DOHH2 (cell line): ENCODE data around the gene EXOSC9.

Experiments
- H3F3A ChIP-seq: fragments of 200-600 bp; sonication (generic), shearing (Covaris generic); 2 replicates; pipeline ENCODE4 v1.6.0; 2016; ENCODE audit warnings: antibody characterized with exemption, mild to moderate bottlenecking; ENCODE audit not compliant: control insufficient read depth, insufficient read depth
- H3K27ac ChIP-seq: fragments of 200-600 bp; sonication (generic); 2 replicates; pipeline ENCODE4 v1.5.1; 2014; ENCODE audit warnings: low read depth, mild to moderate bottlenecking, low read length, moderate library complexity
- H3K27me3 ChIP-seq: fragments of 200-600 bp; sonication (generic); 2 replicates; pipeline ENCODE4 v1.6.1; 2014; ENCODE audit warnings: mild to moderate bottlenecking, low read length, mixed read lengths; ENCODE audit not compliant: control insufficient read depth
- H3K36me3 ChIP-seq: fragments of 200-600 bp; sonication (generic); 2 replicates; pipeline ENCODE4 v1.6.1; 2014; ENCODE audit warnings: mild to moderate bottlenecking, low read length, moderate library complexity, mixed read lengths; ENCODE audit not compliant: control insufficient read depth
- H3K4me1 ChIP-seq: fragments of 200-600 bp; sonication (generic); 2 replicates; pipeline ENCODE4 v1.6.1; 2014; ENCODE audit warnings: mild to moderate bottlenecking, low read length, mixed read lengths; ENCODE audit not compliant: control insufficient read depth
- H3K4me2 ChIP-seq: fragments of 200-600 bp; sonication (generic); 2 replicates; pipeline ENCODE4 v1.6.0; 2014; ENCODE audit warnings: mild to moderate bottlenecking, low read length, moderate library complexity
- H3K4me3 ChIP-seq: fragments of 200-600 bp; sonication (generic); 2 replicates; pipeline ENCODE4 v1.5.1; 2014; ENCODE audit warnings: mild to moderate bottlenecking, low read length, mixed read lengths
- H3K79me2 ChIP-seq: fragments of 200-600 bp; sonication (generic); 2 replicates; pipeline ENCODE4 v1.6.1; 2014; ENCODE audit warnings: mild to moderate bottlenecking, low read length, mixed read lengths; ENCODE audit not compliant: control insufficient read depth
- H3K9me2 ChIP-seq: fragments of 200-600 bp; sonication (generic); replicated peaks from 2 replicates; pipeline ENCODE4 v1.6.1; 2014; ENCODE audit warnings: mild to moderate bottlenecking, low read length, mixed read lengths; ENCODE audit not compliant: control insufficient read depth
- H3K9me3 ChIP-seq: fragments of 200-600 bp; sonication (generic); 2 replicates; pipeline ENCODE4 v1.6.1; 2014; ENCODE audit warnings: antibody characterized with exemption, low read length, mixed read lengths; ENCODE audit not compliant: control insufficient read depth, insufficient read depth
- H4K20me1 ChIP-seq: fragments of 200-600 bp; sonication (generic); 2 replicates; pipeline ENCODE4 v1.6.0; 2014; ENCODE audit warnings: low read depth, mild to moderate bottlenecking, antibody characterized with exemption, low read length, moderate library complexity; ENCODE audit not compliant: control insufficient read depth, insufficient read depth
- EZH2phosphoT487 ChIP-seq: fragments of 200-600 bp; sonication (generic); IDR thresholded peaks from 2 replicates; pipeline ENCODE4 v1.6.1; 2017; ENCODE audit warnings: borderline replicate concordance, mild to moderate bottlenecking, antibody characterized with exemption, low read length, moderate library complexity, mixed read lengths
- TF ChIP-seq, protein P1 (sequence below): fragments of 200-600 bp; sonication (generic); IDR thresholded peaks from one replicate; pipeline ENCODE4 v1.5.1; 2014; ENCODE audit warnings: antibody characterized with exemption, mild to moderate bottlenecking, low read depth, low read length; ENCODE audit not compliant: poor library complexity, severe bottlenecking

The EXOSC9 gene

DNA sequence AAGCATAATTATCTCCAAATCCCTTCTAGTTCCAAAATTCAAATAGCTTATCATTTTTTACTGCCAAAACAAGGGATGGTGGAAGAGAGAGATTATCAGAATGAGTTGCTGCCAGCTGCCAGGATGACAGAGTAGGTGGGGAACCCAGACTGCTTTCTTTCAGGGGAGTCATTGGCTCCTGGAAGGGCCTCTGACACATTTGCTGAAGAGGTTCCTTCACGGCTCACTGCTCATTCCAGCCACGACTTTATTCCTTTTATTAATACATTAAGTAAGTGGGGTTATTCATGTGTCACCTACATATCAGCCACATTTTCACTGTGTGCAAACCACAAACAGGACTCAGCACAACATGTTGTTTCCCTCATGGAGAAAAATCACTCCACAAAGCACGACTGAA is 23.5 kb upstream of the EXOSC9 start:
- no peaks in the 10 kb centered on the region for H3K79me2 ChIP-seq
- H3F3A ChIP-seq: no peaks in the 10 kb centered on the region
- H3K27ac ChIP-seq: no peak overlapping the region
- no peaks in the 10 kb centered on the region for H3K36me3 ChIP-seq
- peak overlapping the region; percentile 44 for H3K4me2 ChIP-seq
- TF ChIP-seq, protein P1, sequence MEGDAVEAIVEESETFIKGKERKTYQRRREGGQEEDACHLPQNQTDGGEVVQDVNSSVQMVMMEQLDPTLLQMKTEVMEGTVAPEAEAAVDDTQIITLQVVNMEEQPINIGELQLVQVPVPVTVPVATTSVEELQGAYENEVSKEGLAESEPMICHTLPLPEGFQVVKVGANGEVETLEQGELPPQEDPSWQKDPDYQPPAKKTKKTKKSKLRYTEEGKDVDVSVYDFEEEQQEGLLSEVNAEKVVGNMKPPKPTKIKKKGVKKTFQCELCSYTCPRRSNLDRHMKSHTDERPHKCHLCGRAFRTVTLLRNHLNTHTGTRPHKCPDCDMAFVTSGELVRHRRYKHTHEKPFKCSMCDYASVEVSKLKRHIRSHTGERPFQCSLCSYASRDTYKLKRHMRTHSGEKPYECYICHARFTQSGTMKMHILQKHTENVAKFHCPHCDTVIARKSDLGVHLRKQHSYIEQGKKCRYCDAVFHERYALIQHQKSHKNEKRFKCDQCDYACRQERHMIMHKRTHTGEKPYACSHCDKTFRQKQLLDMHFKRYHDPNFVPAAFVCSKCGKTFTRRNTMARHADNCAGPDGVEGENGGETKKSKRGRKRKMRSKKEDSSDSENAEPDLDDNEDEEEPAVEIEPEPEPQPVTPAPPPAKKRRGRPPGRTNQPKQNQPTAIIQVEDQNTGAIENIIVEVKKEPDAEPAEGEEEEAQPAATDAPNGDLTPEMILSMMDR: no peak
- no peak for TF ChIP-seq EZH2phosphoT487
- H4K20me1 ChIP-seq: no peaks in the 10 kb centered on the region
- H3K4me1 ChIP-seq: peaks cover 13% of the 10 kb centered on the region
- H3K4me3 ChIP-seq: no peak overlapping the region
- H3K9me3 ChIP-seq: no peaks in the 10 kb centered on the region
- no peaks in the 10 kb centered on the region; the same call in 1 of the 2 replicates for H3K27me3 ChIP-seq
- no peaks in the 10 kb centered on the region for H3K9me2 ChIP-seq

DNA sequence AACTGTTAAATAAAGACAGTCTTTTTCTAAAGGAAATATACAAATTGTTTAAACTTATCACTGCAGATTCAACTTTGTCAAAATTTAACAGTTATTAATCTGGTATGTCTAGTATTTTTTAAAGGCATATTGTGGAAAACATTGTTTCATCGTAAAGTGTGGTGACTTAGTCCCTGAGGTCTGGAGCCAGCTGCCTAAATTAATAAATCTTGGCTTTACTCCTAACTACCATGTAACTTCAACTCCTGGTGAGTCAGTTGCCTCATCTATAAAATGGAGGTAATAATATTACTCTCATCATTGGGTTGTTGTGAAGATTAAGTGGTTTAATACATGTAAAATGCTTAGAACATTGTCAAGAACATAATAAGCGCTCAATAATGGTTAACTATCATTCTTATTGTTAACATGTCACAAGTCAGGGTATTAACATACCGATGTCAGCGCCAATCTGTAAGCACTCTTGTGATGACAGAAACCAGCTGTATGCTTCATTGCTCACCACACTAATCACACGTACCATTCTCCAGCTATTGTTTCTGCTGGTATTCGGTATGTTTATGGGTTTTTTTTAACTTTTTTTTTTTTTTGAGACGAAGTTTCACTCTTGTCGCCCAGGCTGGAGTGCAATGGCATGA is 22.0 kb upstream of the EXOSC9 start:
- Histone ChIP-seq H4K20me1 (no peaks in the 10 kb centered on the region), H3K9me3 (no peaks in the 10 kb centered on the region), H3K79me2 (no peaks in the 10 kb centered on the region), H3K27ac (no peak overlapping the region), H3K4me2 (no peak overlapping the region), H3K9me2 (no peaks in the 10 kb centered on the region), H3K4me1 (peaks cover 13% of the 10 kb centered on the region), H3K4me3 (no peak overlapping the region), H3F3A (no peaks in the 10 kb centered on the region), H3K27me3 (no peaks in the 10 kb centered on the region), H3K36me3 (no peaks in the 10 kb centered on the region)
- TF ChIP-seq, protein P1: no peak
- TF ChIP-seq EZH2phosphoT487: no peak

DNA sequence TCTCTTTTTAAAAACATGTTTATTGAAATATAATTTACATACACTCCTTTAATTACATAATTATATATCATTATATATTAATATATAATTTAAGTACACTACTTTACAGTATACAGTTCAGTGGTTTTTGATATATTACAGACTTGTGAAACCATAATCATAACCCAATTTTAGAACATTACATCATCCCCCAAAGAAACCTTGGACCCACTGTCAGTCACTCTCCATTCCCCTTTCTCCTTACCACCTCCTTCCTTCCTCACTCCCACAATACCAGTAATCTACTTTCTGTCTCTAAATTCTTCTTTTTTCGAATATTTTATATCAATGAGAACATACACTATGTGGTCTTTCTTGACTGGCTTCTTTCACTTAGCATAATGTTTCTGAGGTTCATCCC is 17.9 kb upstream of the EXOSC9 start:
- H3F3A ChIP-seq: no peaks in the 10 kb centered on the region
- H3K4me3 ChIP-seq: no peak overlapping the region
- H3K36me3 ChIP-seq: no peaks in the 10 kb centered on the region
- no peaks in the 10 kb centered on the region for H3K79me2 ChIP-seq
- no peak overlapping the region for H3K27ac ChIP-seq
- no peak for TF ChIP-seq EZH2phosphoT487
- TF ChIP-seq, protein P1: no peak
- H4K20me1 ChIP-seq: no peaks in the 10 kb centered on the region
- peaks cover 5% of the 10 kb centered on the region; the same call in 1 of the 2 replicates for H3K27me3 ChIP-seq
- no peaks in the 10 kb centered on the region for H3K9me2 ChIP-seq
- H3K4me2 ChIP-seq: no peak overlapping the region
- H3K4me1 ChIP-seq: peaks cover 1% of the 10 kb centered on the region
- H3K9me3 ChIP-seq: no peaks in the 10 kb centered on the region
